H9 (cell line): ENCODE results near the gene MUSTN1. TPM values are rescaled to one million over a fixed set of nuclear protein-coding genes. Genes with fewer than 3 reads are reported as not detected.

Source experiments
- DNase-seq: peaks from one replicate; pipeline ENCODE4 v3.0.0-alpha.2; 2017
- H2AFZ ChIP-seq: one replicate; pipeline ENCODE4 v1.6.1; 2013; ENCODE audit warnings: mild to moderate bottlenecking, low read length, control low read depth, moderate library complexity
- H2AK5ac ChIP-seq: 2 replicates; pipeline ENCODE4 v1.6.1; 2013; ENCODE audit warnings: low read length, control low read depth, mixed read lengths; ENCODE audit not compliant: insufficient read length
- H2BK120ac ChIP-seq: one replicate; pipeline ENCODE4 v1.6.1; 2013; ENCODE audit warnings: low read depth, mild to moderate bottlenecking, low read length, control low read depth, inconsistent platforms; ENCODE audit not compliant: poor library complexity, severe bottlenecking
- H2BK12ac ChIP-seq: 2 replicates; pipeline ENCODE4 v1.6.1; 2013; ENCODE audit warnings: low read length, control low read depth, mixed read lengths, low read depth; ENCODE audit not compliant: insufficient read length
- H2BK15ac ChIP-seq: 2 replicates; pipeline ENCODE4 v1.6.1; 2013; ENCODE audit warnings: low read depth, low read length, control low read depth
- H2BK20ac ChIP-seq: one replicate; pipeline ENCODE4 v1.6.1; 2013; ENCODE audit warnings: low read depth, mild to moderate bottlenecking, low read length, control low read depth, inconsistent platforms; ENCODE audit not compliant: poor library complexity, severe bottlenecking
- H2BK5ac ChIP-seq: 2 replicates; pipeline ENCODE4 v1.6.1; 2013; ENCODE audit warnings: low read length, control low read depth, mixed read lengths; ENCODE audit not compliant: insufficient read length
- H3K14ac ChIP-seq: 2 replicates; pipeline ENCODE4 v1.6.1; 2013; ENCODE audit warnings: low read length, control low read depth; ENCODE audit not compliant: insufficient read depth
- H3K18ac ChIP-seq: 2 replicates; pipeline ENCODE4 v1.6.1; 2013; ENCODE audit warnings: low read depth, mild to moderate bottlenecking, mixed read lengths, low read length, control low read depth; ENCODE audit not compliant: insufficient read length
- H3K23ac ChIP-seq: 2 replicates; pipeline ENCODE4 v1.6.1; 2013; ENCODE audit warnings: low read length, control low read depth, mixed read lengths, low read depth; ENCODE audit not compliant: insufficient read length
- H3K23me2 ChIP-seq: 2 replicates; pipeline ENCODE4 v1.6.1; 2013; ENCODE audit warnings: low read depth, mild to moderate bottlenecking, mixed read lengths, low read length, control low read depth; ENCODE audit not compliant: insufficient read length, poor library complexity, severe bottlenecking
- H3K27ac ChIP-seq: 2 replicates; pipeline ENCODE4 v1.5.1; 2013; ENCODE audit warnings: low read length, control low read depth, mixed read lengths, low read depth; ENCODE audit not compliant: insufficient read length
- H3K27me3 ChIP-seq: 2 replicates; pipeline ENCODE4 v1.6.1; 2013; ENCODE audit warnings: low read length, control low read depth, inconsistent platforms; ENCODE audit not compliant: insufficient read depth
- H3K4ac ChIP-seq: 2 replicates; pipeline ENCODE4 v1.6.1; 2013; ENCODE audit warnings: low read depth, mild to moderate bottlenecking, control low read depth, inconsistent platforms, low read length, moderate library complexity
- H3K4me1 ChIP-seq: 2 replicates; pipeline ENCODE4 v1.6.1; 2013; ENCODE audit warnings: low read length, control low read depth, inconsistent platforms; ENCODE audit not compliant: insufficient read depth
- H3K4me2 ChIP-seq: 2 replicates; pipeline ENCODE4 v1.6.1; 2013; ENCODE audit warnings: low read length, control low read depth, mixed read lengths; ENCODE audit not compliant: insufficient read length, insufficient read depth
- H3K56ac ChIP-seq: 2 replicates; pipeline ENCODE4 v1.6.1; 2013; ENCODE audit warnings: low read depth, mild to moderate bottlenecking, mixed read lengths, low read length, control low read depth; ENCODE audit not compliant: insufficient read length
- H3K79me1 ChIP-seq: 2 replicates; pipeline ENCODE4 v1.6.1; 2013; ENCODE audit warnings: low read depth, mild to moderate bottlenecking, moderate library complexity, low read length, control low read depth, inconsistent platforms; ENCODE audit not compliant: insufficient read depth, poor library complexity, severe bottlenecking
- H3K79me2 ChIP-seq: 2 replicates; pipeline ENCODE4 v1.6.1; 2013; ENCODE audit warnings: low read length, control low read depth, inconsistent platforms; ENCODE audit not compliant: insufficient read depth
- H3K9ac ChIP-seq: 2 replicates; pipeline ENCODE4 v1.6.1; 2013; ENCODE audit warnings: low read length, control low read depth, mixed read lengths; ENCODE audit not compliant: insufficient read length; ENCODE audit errors: extremely low read depth
- H3K9me3 ChIP-seq: one replicate; pipeline ENCODE4 v1.6.1; 2013; ENCODE audit warnings: low read depth, low read length, inconsistent platforms; ENCODE audit not compliant: control insufficient read depth
- H3T11ph ChIP-seq: one replicate; pipeline ENCODE4 v1.6.1; 2013; ENCODE audit warnings: mild to moderate bottlenecking, low read length, control low read depth, inconsistent platforms
- H4K20me1 ChIP-seq: one replicate; pipeline ENCODE4 v1.6.1; 2013; ENCODE audit not compliant: control insufficient read depth, insufficient read length, insufficient read depth
- H4K5ac ChIP-seq: 2 replicates; pipeline ENCODE4 v1.6.1; 2013; ENCODE audit warnings: low read depth, mild to moderate bottlenecking, mixed read lengths, low read length, control low read depth; ENCODE audit not compliant: insufficient read length
- H4K8ac ChIP-seq: replicated peaks from 2 replicates; pipeline ENCODE4 v1.6.1; 2013; ENCODE audit warnings: low read length, control low read depth, mixed read lengths, low read depth; ENCODE audit not compliant: insufficient read length
- H4K91ac ChIP-seq: 2 replicates; pipeline ENCODE4 v1.6.1; 2013; ENCODE audit warnings: low read depth, mild to moderate bottlenecking, moderate library complexity, mixed read lengths, low read length, control low read depth; ENCODE audit not compliant: insufficient read length
- H3K27ac Mint-ChIP-seq, 3 experiments: 2 replicates in 2 of 3; 3 replicates in 1 of 3; pipeline ENCODE4 v1.8.0; 2020 to 2021; ENCODE audit warnings: mixed read lengths in 3 of 3, mild to moderate bottlenecking in 1 of 3, moderate library complexity in 1 of 3
- H3K27me3 Mint-ChIP-seq: 2 replicates; pipeline ENCODE4 v1.8.0; 2021; ENCODE audit warnings: low read depth, mild to moderate bottlenecking, moderate library complexity, mixed read lengths
- H3K36me3 Mint-ChIP-seq, 3 experiments: 2 replicates in 2 of 3; 3 replicates in 1 of 3; pipeline ENCODE4 v1.8.0; 2020 to 2021; ENCODE audit warnings: low read depth in 3 of 3, mixed read lengths in 3 of 3; ENCODE audit not compliant: insufficient read depth in 1 of 3
- H3K4me1 Mint-ChIP-seq, 2 experiments: 2 replicates each; pipeline ENCODE4 v1.8.0; 2020; ENCODE audit warnings: mixed read lengths in 2 of 2
- H3K4me3 Mint-ChIP-seq, 2 experiments: 2 replicates in 1 of 2; 3 replicates in 1 of 2; pipeline ENCODE4 v1.8.0; 2020 to 2021; ENCODE audit warnings: mild to moderate bottlenecking in 2 of 2, mixed read lengths in 2 of 2, moderate library complexity in 1 of 2
- H3K9me3 Mint-ChIP-seq, 2 experiments: 2 replicates in 1 of 2; 3 replicates in 1 of 2; pipeline ENCODE4 v1.8.0; 2020; ENCODE audit warnings: mild to moderate bottlenecking in 2 of 2, mixed read lengths in 2 of 2, moderate library complexity in 1 of 2
- WGBS: extraction: QIAGEN DNeasy Blood & Tissue Kit; methylation state at CpG from one replicate; pipeline ENCODE4 v1.1.7; 2013; ENCODE audit warnings: missing lambda C conversion rate, low lambda C conversion rate, mixed read lengths; ENCODE audit not compliant: insufficient read length; ENCODE audit errors: extremely low coverage; 5-methylcytosine and 5-hydroxymethylcytosine counted together
- total RNA-seq: library from RNA; stranded (reverse); gene quantifications from 2 replicates; pipeline ENCODE4 v1.2.1, GENCODE V29; 2021
- TF ChIP-seq, protein P1 (sequence below): fragments of 200-600 bp; sonication (generic); conservative IDR thresholded peaks from 3 replicates; pipeline ENCODE4 v1.8.0; 2021; ENCODE audit warnings: antibody characterized with exemption, mild to moderate bottlenecking

Gene MUSTN1
- total RNA-seq, 1 experiment from 2014 or later, result 0.72 TPM

DNA sequence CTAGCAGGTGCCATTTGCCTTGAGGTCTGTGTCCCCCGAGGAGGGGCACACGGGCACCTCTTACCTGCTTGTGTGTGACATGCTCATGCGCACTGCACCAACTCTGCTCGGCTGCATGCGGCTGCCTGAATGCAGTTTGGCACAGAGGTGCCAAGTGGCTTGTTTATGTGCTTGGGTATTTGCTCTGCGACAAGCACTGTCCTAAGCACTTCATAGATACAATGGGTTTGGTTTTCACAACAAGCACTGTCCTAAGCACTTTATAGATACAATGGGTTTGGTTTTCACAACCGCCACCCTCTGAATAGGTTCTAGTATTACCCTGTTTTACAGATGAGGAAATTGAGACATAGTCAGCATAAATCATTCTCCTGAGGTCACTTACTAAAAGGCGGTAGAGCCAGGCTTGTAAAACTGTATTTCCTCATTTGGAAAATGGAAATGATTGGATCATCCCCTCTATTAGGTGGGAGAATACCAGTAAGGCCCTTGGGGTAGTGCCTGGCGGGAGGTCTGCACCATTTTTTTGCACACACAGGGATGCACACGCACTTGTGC, 4.8 kb downstream of the MUSTN1 start:
- no peak overlapping the region for H3K27ac ChIP-seq
- no peak for DNase-seq
- H3K4ac ChIP-seq, result no peak overlapping the region
- no peak overlapping the region for H2AFZ ChIP-seq
- no peak overlapping the region for H2BK20ac ChIP-seq
- no peak overlapping the region for H3K14ac ChIP-seq
- H2BK12ac ChIP-seq, result no peak overlapping the region
- no peaks in the 10 kb centered on the region; the same call in 1 of the 2 replicates for H3K27me3 ChIP-seq
- Mint-ChIP-seq H3K27me3 (no peaks in the 10 kb centered on the region; the same call in 1 of the 2 replicates), H3K36me3 (no peaks in the 10 kb centered on the region; a peak in 1 of 7 replicates), H3K4me3 (no peak overlapping the region), H3K4me1 (peaks cover 15 to 29% of the 10 kb centered on the region in 2 experiments), H3K27ac (no peak overlapping the region), H3K9me3 (no peaks in the 10 kb centered on the region)
- no peak overlapping the region for H2AK5ac ChIP-seq
- H3K79me1 ChIP-seq, result no peaks in the 10 kb centered on the region
- no peak overlapping the region for H2BK5ac ChIP-seq
- no peak overlapping the region for H3T11ph ChIP-seq
- no peaks in the 10 kb centered on the region for H3K9me3 ChIP-seq
- H3K18ac ChIP-seq, result no peak overlapping the region
- H4K8ac ChIP-seq, result no peak overlapping the region
- H4K5ac ChIP-seq, result no peak overlapping the region
- no peaks in the 10 kb centered on the region for H3K79me2 ChIP-seq
- H4K91ac ChIP-seq, result no peak overlapping the region
- H3K9ac ChIP-seq, result no peak overlapping the region
- WGBS, result no CpG with 5 or more reads among the region's 10 CpGs
- no peak overlapping the region for H3K4me2 ChIP-seq
- no peaks in the 10 kb centered on the region for H4K20me1 ChIP-seq
- H3K23me2 ChIP-seq, result no peaks in the 10 kb centered on the region
- TF ChIP-seq, protein P1, sequence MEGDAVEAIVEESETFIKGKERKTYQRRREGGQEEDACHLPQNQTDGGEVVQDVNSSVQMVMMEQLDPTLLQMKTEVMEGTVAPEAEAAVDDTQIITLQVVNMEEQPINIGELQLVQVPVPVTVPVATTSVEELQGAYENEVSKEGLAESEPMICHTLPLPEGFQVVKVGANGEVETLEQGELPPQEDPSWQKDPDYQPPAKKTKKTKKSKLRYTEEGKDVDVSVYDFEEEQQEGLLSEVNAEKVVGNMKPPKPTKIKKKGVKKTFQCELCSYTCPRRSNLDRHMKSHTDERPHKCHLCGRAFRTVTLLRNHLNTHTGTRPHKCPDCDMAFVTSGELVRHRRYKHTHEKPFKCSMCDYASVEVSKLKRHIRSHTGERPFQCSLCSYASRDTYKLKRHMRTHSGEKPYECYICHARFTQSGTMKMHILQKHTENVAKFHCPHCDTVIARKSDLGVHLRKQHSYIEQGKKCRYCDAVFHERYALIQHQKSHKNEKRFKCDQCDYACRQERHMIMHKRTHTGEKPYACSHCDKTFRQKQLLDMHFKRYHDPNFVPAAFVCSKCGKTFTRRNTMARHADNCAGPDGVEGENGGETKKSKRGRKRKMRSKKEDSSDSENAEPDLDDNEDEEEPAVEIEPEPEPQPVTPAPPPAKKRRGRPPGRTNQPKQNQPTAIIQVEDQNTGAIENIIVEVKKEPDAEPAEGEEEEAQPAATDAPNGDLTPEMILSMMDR, result no peak
- H2BK15ac ChIP-seq, result no peak overlapping the region
- no peak overlapping the region for H2BK120ac ChIP-seq
- H3K4me1 ChIP-seq, result no peaks in the 10 kb centered on the region
- H3K56ac ChIP-seq, result no peak overlapping the region
- H3K23ac ChIP-seq, result no peak overlapping the region
